Sigmoid colon (tissue), 7 donors: ENCODE data around the gene TTLL13. TPM values are rescaled to one million over a fixed set of nuclear protein-coding genes. Genes with fewer than 3 reads are reported as not detected.
"Not testable (repeated sequence)": the region's sequence is repeated elsewhere in the genome, so short reads cannot be mapped to it uniquely, and the experiment has no call there.

Source experiments
- DNase-seq: peaks from one replicate; pipeline ENCODE4 v3.0.0-alpha.2; 2019
- H3K27ac ChIP-seq, 4 donors: fragments of 200-600 bp; sonication (generic); one replicate each; pipeline ENCODE4 v1.5.1; 2016 to 2019; ENCODE audit warnings: mild to moderate bottlenecking in 1 of 4
- H3K27me3 ChIP-seq, 3 donors: fragments of 200-600 bp; sonication (generic); one replicate each; pipeline ENCODE4 v1.5.1; 2019; ENCODE audit warnings: mild to moderate bottlenecking in 1 of 3
- H3K36me3 ChIP-seq, 4 donors: fragments of 200-600 bp; sonication (generic); one replicate each; pipeline ENCODE4 v1.5.1; 2016 to 2019
- H3K4me1 ChIP-seq, 4 donors: fragments of 200-600 bp; sonication (generic); one replicate each; pipeline ENCODE4 v1.5.1; 2017 to 2019
- H3K4me3 ChIP-seq, 4 donors: fragments of 200-600 bp; sonication (generic); one replicate each; pipeline ENCODE4 v1.5.1; 2017 to 2019; ENCODE audit warnings: mild to moderate bottlenecking in 2 of 4, moderate library complexity in 1 of 4
- H3K9me3 ChIP-seq, 4 donors: fragments of 200-600 bp in 3 of 4; sonication (generic) in 3 of 4; one replicate each; pipeline versions ENCODE4 v1.5.1 to v1.6.1; 2013 to 2019
- EP300 ChIP-seq, 4 donors: sonication (generic); formaldehyde crosslinking; IDR thresholded peaks; one replicate each; pipeline ENCODE4 v1.6.1; 2017; ENCODE audit warnings: antibody characterized with exemption in 4 of 4
- POLR2A ChIP-seq, 2 donors: fragments of 450-650 bp; IDR thresholded peaks; one replicate each; pipeline ENCODE4 v1.6.1; 2016; ENCODE audit warnings: antibody characterized with exemption in 2 of 2, mild to moderate bottlenecking in 2 of 2, moderate library complexity in 2 of 2
- POLR2AphosphoS5 ChIP-seq, 4 donors: sonication (generic); formaldehyde crosslinking; IDR thresholded peaks; one replicate each; pipeline ENCODE4 v1.6.1; 2017; ENCODE audit warnings: antibody characterized with exemption in 4 of 4
- WGBS, 2 donors: extraction: QIAGEN DNeasy Blood & Tissue Kit; methylation state at CpG; one replicate each; pipeline ENCODE4 v1.1.7; 2013; 5-methylcytosine and 5-hydroxymethylcytosine counted together
- intact Hi-C: fragments of 100-400 bp; cut with DNase I; formaldehyde crosslinking; loops from one replicate; pipeline ENCODE4 v1.15.1; 2023
- polyA plus RNA-seq, 3 donors: library from polyadenylated mRNA; stranded (reverse); fragments of 200-250 nt; gene quantifications; one replicate each; pipeline ENCODE4 v1.2.3, GENCODE V29; 2013
- total RNA-seq, 4 donors: library from RNA; depleted of rRNA; stranded (reverse); fragments of >200 nt; gene quantifications; one replicate each; pipeline ENCODE4 v1.1.0, GENCODE V29; 2016
- TF ChIP-seq, protein P1 (sequence below), 4 experiments: fragments of 450-650 bp in 3 of 4; fragments of 200-600 bp in 1 of 4; IDR thresholded peaks; one replicate each; pipeline ENCODE4 v1.5.1; 2016 to 2019; ENCODE audit warnings: antibody characterized with exemption in 4 of 4, mild to moderate bottlenecking in 3 of 4, moderate library complexity in 2 of 4
- donor health status: healthy with polysubstance abuse.
- donor health status: Bipolar disorder and iron deficiency.
- donor health status: healthy.

TTLL13 gene
- total and polyA plus RNA-seq, 7 donors = 0.25 TPM; not detected in 6

DNA sequence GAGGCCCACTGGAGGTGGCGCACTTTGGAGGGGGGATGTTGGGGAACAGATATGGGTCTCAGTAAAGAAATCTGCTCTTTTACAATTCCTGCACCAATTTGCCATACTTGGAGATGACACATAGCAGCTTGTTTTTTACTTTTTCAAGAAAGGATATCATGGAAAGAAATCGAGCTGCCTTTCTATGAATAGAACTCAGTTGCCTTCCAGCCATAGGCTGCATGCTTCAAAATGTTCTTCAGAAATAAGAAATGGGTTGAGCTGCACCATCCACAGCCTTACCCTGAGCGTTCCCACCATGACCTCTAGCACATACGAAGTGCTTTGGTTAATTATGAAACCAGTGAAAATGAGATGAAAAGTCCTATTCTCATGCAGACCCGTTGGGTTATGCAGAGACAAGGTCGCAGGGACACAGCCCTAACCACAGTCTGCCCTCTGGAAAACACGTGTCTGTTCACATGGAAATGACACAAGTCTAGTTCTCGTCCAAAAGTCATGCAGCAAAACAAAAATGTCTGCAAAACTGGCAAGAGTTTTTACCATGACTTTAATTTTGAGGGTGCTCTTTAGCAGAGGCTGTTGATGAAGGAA is 52.4 kb downstream of the TTLL13 start:
- Histone ChIP-seq H3K4me3 (no peak overlapping the region), H3K36me3 (no peaks in the 10 kb centered on the region), H3K27ac (no peak overlapping the region), H3K27me3 (no peaks in the 10 kb centered on the region), H3K4me1 (peaks cover 0 to 9% (median 4%) of the 10 kb centered on the region in 4 donors), H3K9me3 (no peaks in the 10 kb centered on the region)
- no peak for DNase-seq
- 78 to 80% methylated on average over 8 of the region's 8 CpGs for WGBS, 2 donors
- TF ChIP-seq EP300 (IDR thresholded peaks at IDR 0.05) = no peak
- TF ChIP-seq POLR2AphosphoS5 (IDR thresholded peaks at IDR 0.05) = no peak
- no peak for TF ChIP-seq POLR2A (IDR thresholded peaks at IDR 0.05)
- TF ChIP-seq, protein P1, sequence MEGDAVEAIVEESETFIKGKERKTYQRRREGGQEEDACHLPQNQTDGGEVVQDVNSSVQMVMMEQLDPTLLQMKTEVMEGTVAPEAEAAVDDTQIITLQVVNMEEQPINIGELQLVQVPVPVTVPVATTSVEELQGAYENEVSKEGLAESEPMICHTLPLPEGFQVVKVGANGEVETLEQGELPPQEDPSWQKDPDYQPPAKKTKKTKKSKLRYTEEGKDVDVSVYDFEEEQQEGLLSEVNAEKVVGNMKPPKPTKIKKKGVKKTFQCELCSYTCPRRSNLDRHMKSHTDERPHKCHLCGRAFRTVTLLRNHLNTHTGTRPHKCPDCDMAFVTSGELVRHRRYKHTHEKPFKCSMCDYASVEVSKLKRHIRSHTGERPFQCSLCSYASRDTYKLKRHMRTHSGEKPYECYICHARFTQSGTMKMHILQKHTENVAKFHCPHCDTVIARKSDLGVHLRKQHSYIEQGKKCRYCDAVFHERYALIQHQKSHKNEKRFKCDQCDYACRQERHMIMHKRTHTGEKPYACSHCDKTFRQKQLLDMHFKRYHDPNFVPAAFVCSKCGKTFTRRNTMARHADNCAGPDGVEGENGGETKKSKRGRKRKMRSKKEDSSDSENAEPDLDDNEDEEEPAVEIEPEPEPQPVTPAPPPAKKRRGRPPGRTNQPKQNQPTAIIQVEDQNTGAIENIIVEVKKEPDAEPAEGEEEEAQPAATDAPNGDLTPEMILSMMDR (IDR thresholded peaks at IDR 0.05) = no peak
- intact Hi-C loops = no loop called here

DNA sequence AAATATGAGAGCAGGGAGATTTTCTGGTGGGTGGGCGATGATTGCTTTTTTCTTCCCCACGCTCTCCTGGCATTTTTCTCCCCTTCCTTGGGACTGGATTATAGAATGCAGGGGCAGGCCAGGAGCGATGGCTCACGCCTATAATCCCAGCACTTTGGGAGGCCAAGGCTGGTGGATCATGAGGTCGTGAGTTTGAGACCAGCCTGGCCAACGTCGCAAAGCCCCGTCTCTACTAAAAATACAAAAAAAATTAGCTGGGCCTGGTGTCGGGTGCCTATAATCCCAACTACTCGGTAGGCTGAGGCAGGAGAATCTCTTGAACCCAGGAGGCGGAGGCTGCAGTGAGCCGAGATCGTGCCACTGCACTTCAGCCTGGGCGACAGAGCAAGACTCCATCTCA is 56.0 kb downstream of the TTLL13 start:
- H3K27me3 ChIP-seq, H3K4me1 ChIP-seq, DNase-seq, H3K27ac ChIP-seq, H3K4me3 ChIP-seq, intact Hi-C loops, H3K36me3 ChIP-seq, H3K9me3 ChIP-seq: not testable (repeated sequence)
- 93 to 97% methylated on average over 14 of the region's 14 CpGs for WGBS, 2 donors

GRCh38 chr15:90305932-90306331 is 56.6 kb downstream of the TTLL13 start:
- Histone ChIP-seq H3K36me3 (no peaks in the 10 kb centered on the region), H3K4me3 (no peak overlapping the region), H3K27me3 (no peaks in the 10 kb centered on the region), H3K27ac (peak overlapping the region in 1 of 4 donors; percentile 14), H3K9me3 (no peaks in the 10 kb centered on the region), H3K4me1 (peaks cover 0 to 9% (median 4%) of the 10 kb centered on the region in 4 donors)
- 80 to 82% methylated on average over 3 of the region's 3 CpGs for WGBS, 2 donors
- DNase-seq = no peak
- intact Hi-C loops = no loop called here
- TF ChIP-seq EP300 (IDR thresholded peaks at IDR 0.05) (no peak), POLR2A (IDR thresholded peaks at IDR 0.05) (no peak), POLR2AphosphoS5 (IDR thresholded peaks at IDR 0.05) (no peak)
- TF ChIP-seq, protein P1 (IDR thresholded peaks at IDR 0.05) = no peak

DNA sequence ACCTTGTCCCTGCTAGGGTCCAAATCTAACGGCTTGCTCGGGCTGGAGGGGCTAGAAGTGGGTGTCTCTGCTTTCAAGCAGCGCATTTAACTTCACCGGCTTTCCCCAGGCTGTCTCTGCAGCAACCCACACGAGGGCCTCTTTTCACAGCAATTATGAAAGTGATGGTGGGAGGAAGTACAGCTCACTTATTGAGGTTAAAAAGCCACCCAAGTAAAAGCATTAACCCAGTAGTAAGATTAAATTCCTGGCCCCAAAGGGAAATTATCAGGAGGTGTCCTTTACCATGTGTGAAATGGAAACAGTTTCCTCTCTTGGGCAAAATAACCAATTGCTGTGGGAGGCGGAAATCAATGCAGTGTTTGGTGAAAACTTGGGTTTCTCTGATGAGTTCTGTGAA is 57.2 kb downstream of the TTLL13 start:
- no peaks in the 10 kb centered on the region for H3K36me3 ChIP-seq
- H3K4me3 ChIP-seq = no peak overlapping the region
- no peaks in the 10 kb centered on the region for H3K27me3 ChIP-seq
- no peaks in the 10 kb centered on the region for H3K9me3 ChIP-seq
- H3K27ac ChIP-seq = peak overlapping the region in 1 of 4 donors; percentile 14
- intact Hi-C loops = no loop called here
- DNase-seq = no peak
- TF ChIP-seq, protein P1 (IDR thresholded peaks at IDR 0.05) = no peak
- WGBS, 2 donors = 41 to 56% methylated on average over 6 of the region's 6 CpGs
- peaks cover 0 to 4% (median 1%) of the 10 kb centered on the region in 4 donors for H3K4me1 ChIP-seq

DNA sequence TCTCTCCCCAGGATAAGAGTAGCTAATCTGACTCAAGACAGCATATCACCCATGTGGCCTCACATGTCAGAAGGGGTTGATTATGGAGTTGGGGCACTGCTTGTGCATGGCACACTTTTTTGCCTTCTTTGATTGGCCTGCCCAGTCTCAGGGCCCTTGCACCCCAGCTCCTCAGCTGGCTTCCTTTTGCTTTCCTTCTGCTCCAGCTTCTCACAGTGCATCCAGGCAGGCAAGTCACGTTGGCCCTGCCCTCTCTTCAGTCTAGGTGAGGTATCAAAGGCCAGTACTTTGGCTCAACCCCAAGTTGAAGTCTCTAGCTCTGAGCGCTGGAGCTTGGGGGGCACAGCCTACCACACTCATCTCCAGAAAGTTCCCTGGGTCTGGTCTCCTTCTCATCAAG is 58.3 kb downstream of the TTLL13 start:
- no peak for DNase-seq
- H3K9me3 ChIP-seq = no peaks in the 10 kb centered on the region
- intact Hi-C loops = no loop called here
- no peak overlapping the region for H3K4me3 ChIP-seq
- no peaks in the 10 kb centered on the region for H3K4me1 ChIP-seq
- H3K27ac ChIP-seq = no peak overlapping the region
- no peaks in the 10 kb centered on the region for H3K36me3 ChIP-seq
- no peak for TF ChIP-seq POLR2AphosphoS5 (IDR thresholded peaks at IDR 0.05)
- no peak for TF ChIP-seq POLR2A (IDR thresholded peaks at IDR 0.05)
- TF ChIP-seq, protein P1 (IDR thresholded peaks at IDR 0.05) = no peak
- TF ChIP-seq EP300 (IDR thresholded peaks at IDR 0.05) = no peak
- no peaks in the 10 kb centered on the region for H3K27me3 ChIP-seq
- WGBS, 2 donors = 74 to 88% methylated on average over 2 of the region's 2 CpGs
